Activated CD8-positive, alpha-beta memory T cell treated with anti-CD3 and anti-CD28 coated beads, Interleukin-2, amount 50 U/mL, for 1 hour (primary cell): ENCODE results near the gene RNASEL.
"Not testable (repeated sequence)": the region's sequence is repeated elsewhere in the genome, so short reads cannot be mapped to it uniquely, and the experiment has no call there.

Experiments
- DNase-seq: peaks from one replicate; pipeline ENCODE4 v3.0.0-alpha.2; 2020; ENCODE audit errors: extremely low read depth

RNASEL gene

DNA sequence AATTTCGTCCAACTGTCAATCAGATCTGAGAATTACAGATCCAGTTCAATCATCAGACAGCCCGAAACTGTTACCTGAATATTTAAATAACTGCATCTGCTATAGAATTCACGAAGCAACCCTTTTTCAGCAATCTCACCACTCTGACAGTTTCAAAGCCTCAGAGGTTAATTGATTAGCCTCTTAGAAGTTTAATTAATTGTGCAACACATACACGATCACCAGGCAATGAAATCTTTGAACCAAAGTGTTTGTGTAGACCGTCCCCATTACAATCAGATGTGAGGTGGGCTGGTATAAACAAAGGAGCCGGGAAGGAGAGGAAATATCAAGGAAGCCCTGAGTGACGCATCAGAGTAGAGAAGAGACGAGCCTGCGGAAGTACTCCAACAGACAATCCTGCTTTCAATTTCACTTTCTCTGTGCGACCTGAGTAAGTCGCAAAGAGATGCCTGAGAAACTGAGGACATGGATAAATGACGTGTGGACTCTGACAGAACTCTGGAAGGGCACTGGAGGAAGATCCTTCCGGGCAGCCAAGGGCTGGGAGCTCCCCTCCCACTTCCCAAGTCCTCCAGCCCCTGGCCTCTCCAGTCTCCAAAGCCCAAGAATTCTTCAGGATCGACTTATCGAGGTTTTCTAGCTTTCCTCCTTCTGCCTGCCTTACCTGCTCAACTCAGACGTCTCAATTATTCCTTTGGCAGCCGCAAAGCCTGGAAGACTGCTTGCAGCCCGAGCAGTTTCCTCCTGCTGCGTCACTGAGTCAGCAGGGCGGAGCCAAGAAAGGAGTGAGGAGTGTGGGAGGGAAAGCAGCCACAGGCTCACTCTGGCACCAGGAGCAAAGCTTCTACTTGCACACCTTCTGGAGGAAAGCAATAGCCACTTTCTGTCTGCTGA, at the start of gene RNASEL:
TSS of gene RNASEL (minus strand) at position 757 of the 897 bp plus-strand sequence. CDS start 2,450 bp downstream, outside the sequence.
- DNase-seq = peak; percentile 16

- no peak for DNase-seq
Observed at GRCh38 chr1:182637769-182638168, 48.7 kb upstream of the RNASEL start.

- no peak for DNase-seq
Observed at GRCh38 chr1:182635871-182636270, 46.8 kb upstream of the RNASEL start.

GRCh38 chr1:182634306-182635072, 45.4 kb upstream of the RNASEL start:
- DNase-seq = no peak

DNA sequence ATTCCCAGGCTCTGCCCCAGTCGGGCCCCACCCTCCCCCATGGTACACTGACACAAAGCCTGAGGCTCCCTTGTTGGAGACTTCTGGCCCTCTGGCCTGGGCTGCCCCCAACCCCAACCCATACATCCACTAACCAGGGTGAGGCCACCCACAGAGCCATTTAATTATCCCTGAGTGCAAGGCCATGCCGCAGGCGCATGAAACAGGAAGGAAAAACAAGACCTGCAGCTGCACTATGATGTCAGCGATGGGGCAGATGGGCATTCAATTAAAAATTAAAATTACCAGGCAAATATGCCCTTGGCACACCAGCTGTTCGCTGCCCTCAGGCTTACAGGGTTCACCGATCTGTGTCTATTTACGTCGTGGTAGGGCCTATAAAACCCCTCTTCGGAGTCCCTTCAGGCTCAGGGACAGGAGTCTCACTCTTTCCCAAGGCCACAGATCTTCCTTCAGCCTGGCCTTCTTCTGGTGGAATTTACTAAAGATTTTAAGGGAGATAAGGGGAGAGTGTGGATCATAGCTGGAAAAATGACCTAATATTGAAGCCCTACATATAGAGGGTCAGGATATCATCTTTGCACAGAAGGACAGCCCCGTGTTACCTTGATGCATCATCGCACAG, 44.7 kb upstream of the RNASEL start:
- no peak for DNase-seq

- DNase-seq = no peak
Observed at GRCh38 chr1:182633031-182633430, 44.0 kb upstream of the RNASEL start.

- DNase-seq = not testable (repeated sequence)
Observed at GRCh38 chr1:182632441-182632857, 43.4 kb upstream of the RNASEL start.

DNA sequence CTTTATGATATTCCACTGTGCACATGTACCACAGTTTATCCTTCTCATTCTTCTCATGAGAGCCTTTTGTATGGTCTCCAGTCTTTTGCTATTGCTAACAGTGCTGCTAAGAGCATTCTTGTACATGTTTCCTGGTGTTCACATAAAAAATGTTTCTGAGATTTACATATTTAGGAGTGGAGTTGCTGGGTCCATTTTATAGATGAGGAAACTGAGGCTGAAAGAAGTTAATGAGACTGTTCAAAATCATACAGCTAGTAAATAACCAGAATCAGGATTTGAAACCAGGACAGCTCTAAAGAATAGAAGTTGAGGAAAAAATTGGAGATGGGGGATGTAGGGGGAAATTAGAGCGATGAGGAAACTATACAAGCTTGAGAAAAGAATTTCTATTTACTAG, 42.9 kb upstream of the RNASEL start:
- DNase-seq = no peak

- no peak for DNase-seq
Observed at GRCh38 chr1:182631053-182631677, 42.1 kb upstream of the RNASEL start.

DNA sequence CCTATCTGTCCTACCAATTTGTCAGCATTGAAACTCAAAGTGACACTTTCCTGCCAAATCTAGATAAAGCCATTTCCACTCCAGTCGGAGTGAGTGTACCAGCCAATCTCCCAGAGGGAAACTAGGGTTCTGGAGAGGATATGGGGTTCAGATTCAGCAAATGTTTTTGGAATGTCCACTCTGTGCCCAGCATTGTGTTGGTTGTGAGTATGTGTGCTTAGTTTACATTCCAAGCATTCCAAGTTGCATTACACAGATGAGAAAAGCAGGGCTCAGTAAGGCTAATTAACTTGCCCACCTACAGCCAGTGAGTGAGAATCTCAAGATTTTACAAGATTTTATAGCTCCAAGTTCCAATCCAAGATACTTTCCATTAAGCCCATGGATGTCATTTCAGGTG, 41.5 kb upstream of the RNASEL start:
- no peak for DNase-seq

- no peak for DNase-seq
Observed at GRCh38 chr1:182629499-182630096, 40.5 kb upstream of the RNASEL start.

- DNase-seq = no peak
Observed at GRCh38 chr1:182629080-182629479, 40.0 kb upstream of the RNASEL start.

GRCh38 chr1:182628657-182629056, 39.6 kb upstream of the RNASEL start:
- no peak for DNase-seq

GRCh38 chr1:182627622-182628021, 38.6 kb upstream of the RNASEL start:
- DNase-seq = no peak

GRCh38 chr1:182626527-182626926, 37.5 kb upstream of the RNASEL start:
- DNase-seq = no peak

DNA sequence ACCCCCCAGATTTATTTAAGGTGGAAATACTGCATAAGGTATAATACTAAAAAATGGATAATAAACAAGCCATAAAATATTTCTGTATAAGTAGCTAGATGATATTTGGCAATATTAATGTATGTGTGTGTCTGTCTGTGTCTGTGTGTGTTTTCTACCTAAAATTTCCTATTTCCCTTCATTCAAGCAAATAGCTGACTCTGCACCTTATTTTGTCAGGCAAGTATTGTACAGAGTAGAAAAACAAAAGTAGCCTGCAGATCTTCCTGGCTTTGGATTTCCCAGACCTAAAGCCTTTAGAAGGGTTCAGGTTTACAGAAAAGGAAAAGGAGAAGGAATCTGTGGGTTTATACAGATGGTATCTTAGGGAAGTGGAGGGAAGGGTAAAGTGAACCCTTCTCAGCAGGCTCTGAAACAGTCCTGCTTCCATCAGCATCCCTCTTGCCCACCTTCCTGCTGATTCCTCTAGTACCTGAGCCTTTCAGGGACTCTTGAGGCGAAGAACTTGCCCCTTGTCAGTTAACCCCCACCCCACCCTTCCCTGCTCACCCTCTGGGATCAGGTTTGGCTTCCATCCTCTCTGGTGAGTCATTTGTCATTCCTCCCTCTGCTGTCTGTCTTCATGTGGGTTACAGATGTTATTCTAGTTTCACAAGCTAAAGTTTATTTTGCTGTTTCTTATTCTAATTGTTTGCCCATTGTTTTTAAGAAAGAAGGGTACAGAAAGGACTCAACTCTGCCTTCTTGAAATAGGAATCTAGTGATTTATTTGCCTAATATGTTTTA, 36.9 kb upstream of the RNASEL start:
- DNase-seq = no peak

DNA sequence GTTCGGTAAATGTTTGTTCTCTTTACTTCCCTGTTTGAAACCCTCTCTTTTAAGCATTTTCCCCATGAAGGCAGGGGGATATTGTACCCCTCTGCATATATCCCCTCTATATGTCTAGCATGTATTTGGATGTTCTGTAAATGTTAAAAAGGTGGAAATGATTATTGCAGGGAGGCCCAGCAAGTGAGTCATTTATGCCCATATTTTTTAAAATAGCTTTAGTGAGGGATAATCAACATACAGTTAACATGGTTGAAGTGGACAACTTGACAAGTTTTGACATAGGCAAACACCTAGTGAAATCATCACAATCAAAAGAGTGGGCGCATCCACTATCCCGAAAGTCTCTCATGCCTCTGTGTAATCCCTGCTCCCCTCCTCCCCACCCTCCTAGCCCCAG, 36.0 kb upstream of the RNASEL start:
- DNase-seq = no peak

DNA sequence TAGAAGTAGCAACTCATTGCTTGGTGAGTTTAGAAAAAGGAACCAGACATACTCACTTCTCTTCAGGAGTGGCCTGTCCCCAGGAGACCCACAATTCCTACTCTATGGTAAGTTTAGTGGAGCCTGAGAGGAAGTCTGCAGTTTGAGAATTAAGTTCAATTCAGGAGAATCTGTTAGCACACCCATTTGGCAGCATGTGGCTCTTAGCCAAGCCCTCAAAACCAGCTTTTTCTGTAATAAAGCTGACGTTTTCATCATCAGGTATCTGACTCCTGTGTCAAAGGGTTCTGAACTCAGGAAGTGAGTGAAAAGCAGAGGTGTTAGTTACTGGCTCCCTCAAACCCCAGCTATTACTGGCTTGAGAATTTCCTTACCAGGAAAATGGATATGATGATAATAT, 35.5 kb upstream of the RNASEL start:
- DNase-seq = no peak

- no peak for DNase-seq
Observed at GRCh38 chr1:182622901-182623528, 34.0 kb upstream of the RNASEL start.

- no peak for DNase-seq
Observed at GRCh38 chr1:182621906-182622305, 32.9 kb upstream of the RNASEL start.
